Spleen (tissue), 7 donors: ENCODE results near the gene DIP2C.

Experiments
- POLR2A ChIP-seq, 3 donors: fragments of 450-650 bp; IDR thresholded peaks; one replicate each; pipeline ENCODE4 v1.5.1; 2017; ENCODE audit warnings: antibody characterized with exemption in 3 of 3, mild to moderate bottlenecking in 1 of 3
- TF ChIP-seq, protein P1 (sequence below), 11 experiments: fragments of 200-600 bp in 7 of 11; fragments of 450-650 bp in 4 of 11; sonication (generic) in 4 of 11; IDR thresholded peaks in 8 of 11; conservative IDR thresholded peaks in 3 of 11; 1 replicate in 7 of 11; 2 replicates in 4 of 11; pipeline versions ENCODE4 v1.4.0 to v1.8.0; 2016 to 2021; ENCODE audit warnings: antibody characterized with exemption in 11 of 11, inconsistent platforms in 4 of 11, mild to moderate bottlenecking in 1 of 11
- donor health status: DM: no; HTN: no; CAD: no; lungs with moderate emphysema.
- donor health status: DM: no; HTN: no; CAD: no.
- donor health status: DM: no; HTN: no; CAD: no.

DNA sequence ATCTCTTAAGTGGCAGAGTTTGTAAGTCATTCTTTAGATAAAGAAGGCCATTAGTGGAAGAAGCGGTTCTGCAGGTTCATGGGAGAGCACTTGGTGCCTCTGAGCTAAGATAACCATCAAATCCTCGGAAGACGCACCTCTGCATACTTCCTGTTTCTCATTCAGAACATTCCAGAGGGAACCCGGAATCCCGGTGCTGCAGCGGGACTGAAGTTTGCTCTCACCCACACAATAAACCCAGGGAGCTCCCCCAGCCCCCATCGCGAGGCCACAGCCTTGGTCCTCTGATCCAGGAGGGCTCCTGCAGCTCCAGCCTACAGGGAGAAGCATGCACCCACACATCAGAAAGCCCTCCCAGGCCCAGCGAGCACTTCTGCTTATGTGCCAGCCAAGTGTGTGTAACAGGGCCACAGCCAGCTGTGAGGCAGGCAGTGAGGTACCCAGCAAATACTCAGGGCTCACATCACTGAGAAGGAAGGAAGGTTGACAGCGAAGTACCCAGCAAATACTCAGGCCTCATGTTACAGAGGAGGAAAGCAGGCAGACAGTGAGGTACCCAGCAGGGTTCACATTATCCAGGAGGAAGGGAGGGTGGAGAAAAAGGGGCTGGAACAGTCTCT, 142.4 kb downstream of the DIP2C start:
- TF ChIP-seq, protein P1, sequence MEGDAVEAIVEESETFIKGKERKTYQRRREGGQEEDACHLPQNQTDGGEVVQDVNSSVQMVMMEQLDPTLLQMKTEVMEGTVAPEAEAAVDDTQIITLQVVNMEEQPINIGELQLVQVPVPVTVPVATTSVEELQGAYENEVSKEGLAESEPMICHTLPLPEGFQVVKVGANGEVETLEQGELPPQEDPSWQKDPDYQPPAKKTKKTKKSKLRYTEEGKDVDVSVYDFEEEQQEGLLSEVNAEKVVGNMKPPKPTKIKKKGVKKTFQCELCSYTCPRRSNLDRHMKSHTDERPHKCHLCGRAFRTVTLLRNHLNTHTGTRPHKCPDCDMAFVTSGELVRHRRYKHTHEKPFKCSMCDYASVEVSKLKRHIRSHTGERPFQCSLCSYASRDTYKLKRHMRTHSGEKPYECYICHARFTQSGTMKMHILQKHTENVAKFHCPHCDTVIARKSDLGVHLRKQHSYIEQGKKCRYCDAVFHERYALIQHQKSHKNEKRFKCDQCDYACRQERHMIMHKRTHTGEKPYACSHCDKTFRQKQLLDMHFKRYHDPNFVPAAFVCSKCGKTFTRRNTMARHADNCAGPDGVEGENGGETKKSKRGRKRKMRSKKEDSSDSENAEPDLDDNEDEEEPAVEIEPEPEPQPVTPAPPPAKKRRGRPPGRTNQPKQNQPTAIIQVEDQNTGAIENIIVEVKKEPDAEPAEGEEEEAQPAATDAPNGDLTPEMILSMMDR (IDR thresholded peaks at IDR 0.05 in 8 of 11, conservative IDR thresholded peaks at IDR 0.05 in 3 of 11): no peak
- no peak for TF ChIP-seq POLR2A (IDR thresholded peaks at IDR 0.05)
